K562 (cell line): ENCODE data around the gene SLC13A3. TPM values are rescaled to one million over a fixed set of nuclear protein-coding genes. Genes with fewer than 3 reads are reported as not detected.

Source experiments
- ARHGAP35 ChIP-seq: fragments of 450-650 bp; IDR thresholded peaks from 2 replicates; pipeline ENCODE4 v1.6.1; 2018; ENCODE audit not compliant: partially characterized antibody
- BRF1 ChIP-seq: IDR thresholded peaks from 3 replicates; pipeline ENCODE4 v1.6.1; 2011; ENCODE audit warnings: borderline replicate concordance, mild to moderate bottlenecking; ENCODE audit not compliant: insufficient read length; ENCODE audit errors: extremely low read depth
- DDX20 ChIP-seq: fragments of 450-650 bp; IDR thresholded peaks from 2 replicates; pipeline ENCODE4 v1.6.1; 2016; ENCODE audit warnings: missing genetic modification characterization, low read depth, mild to moderate bottlenecking, missing compliant biosample characterization, moderate library complexity
- ELF1 ChIP-seq: fragments of 200-800 bp; sonication (Bioruptor generic); IDR thresholded peaks from 2 replicates; pipeline ENCODE4 v1.6.1; 2016; ENCODE audit warnings: missing genetic modification characterization, missing compliant biosample characterization
- GABPA ChIP-seq: fragments of 200-800 bp; sonication (Bioruptor generic); conservative IDR thresholded peaks from 2 replicates; pipeline ENCODE4 v1.6.1; 2016; ENCODE audit warnings: low read depth, missing genetic modification characterization, missing compliant biosample characterization
- MBD2 ChIP-seq: sonication (generic); IDR thresholded peaks from 2 replicates; pipeline ENCODE4 v1.6.1; 2016; ENCODE audit warnings: low read depth, borderline replicate concordance
- PHF20 ChIP-seq: fragments of 450-650 bp; IDR thresholded peaks from 2 replicates; pipeline ENCODE4 v1.6.1; 2018; ENCODE audit not compliant: partially characterized antibody
- POLR2G ChIP-seq: fragments of 200-400 bp; formaldehyde crosslinking; IDR thresholded peaks from 2 replicates; pipeline ENCODE4 v1.6.1; 2017; ENCODE audit warnings: low read depth, mild to moderate bottlenecking, antibody characterized with exemption, low read length, moderate library complexity
- polyA plus RNA-seq, 8 experiments: library from polyadenylated mRNA; depleted of rRNA in 4 of 8; stranded (reverse) in 5 of 8; unstranded in 3 of 8; fragments of >200 nt; fragmentation: Nextera tagmentation in 2 of 8; fragmentation: Illumina TruSeq in 1 of 8; extraction: Ambion mirVana in 2 of 8; extraction: Trizol in 1 of 8; gene quantifications; 2 replicates each; pipeline versions ENCODE4 v1.2.1 to v1.2.3, GENCODE V29; 2011 to 2014; ENCODE audit warnings: inconsistent platforms in 1 of 8, missing spikeins in 1 of 8
- total RNA-seq, 7 experiments: library from RNA; depleted of rRNA in 6 of 7; stranded (reverse); fragments of >200 nt in 6 of 7; fragmentation: Illumina TruSeq in 2 of 7; extraction: Trizol in 2 of 7; gene quantifications; 2 replicates each; pipeline versions ENCODE4 v1.2.1 to v1.2.3, GENCODE V29; 2011 to 2021; ENCODE audit warnings: low replicate concordance in 1 of 7
- TF ChIP-seq, protein P1 (sequence below), 2 experiments: fragments of 450-650 bp in 1 of 2; sonication (generic) in 1 of 2; formaldehyde crosslinking in 1 of 2; IDR thresholded peaks; 2 replicates each; pipeline versions ENCODE4 v1.7.1 to v1.9.0; 2016 to 2022; ENCODE audit warnings: inconsistent platforms in 1 of 2, mild to moderate bottlenecking in 1 of 2, missing genetic modification reagents in 1 of 2
- TF ChIP-seq, protein P2 (sequence below): fragments of 450-650 bp; formaldehyde crosslinking; IDR thresholded peaks from 2 replicates; pipeline ENCODE4 v1.4.0; 2022; ENCODE audit warnings: missing genetic modification characterization
- TF ChIP-seq, protein P3 (sequence below), 3 experiments: fragments of 200-800 bp in 1 of 3; fragments of 250-450 bp in 1 of 3; fragments of 450-650 bp in 1 of 3; sonication (Bioruptor Pico) in 1 of 3; sonication (Bioruptor generic) in 1 of 3; formaldehyde crosslinking in 1 of 3; IDR thresholded peaks; 2 replicates each; pipeline versions ENCODE4 v1.6.1 to v1.8.0; 2016 to 2022; ENCODE audit warnings: mild to moderate bottlenecking in 2 of 3, missing genetic modification characterization in 2 of 3, missing compliant biosample characterization in 1 of 3, moderate library complexity in 1 of 3

Gene SLC13A3
- total and polyA plus RNA-seq, 9 of the 15 experiments (the other 6 are each of a cell fraction or from before 2014, with no cell fraction given): 5.5 to 16.4 (median 8.5) TPM

DNA sequence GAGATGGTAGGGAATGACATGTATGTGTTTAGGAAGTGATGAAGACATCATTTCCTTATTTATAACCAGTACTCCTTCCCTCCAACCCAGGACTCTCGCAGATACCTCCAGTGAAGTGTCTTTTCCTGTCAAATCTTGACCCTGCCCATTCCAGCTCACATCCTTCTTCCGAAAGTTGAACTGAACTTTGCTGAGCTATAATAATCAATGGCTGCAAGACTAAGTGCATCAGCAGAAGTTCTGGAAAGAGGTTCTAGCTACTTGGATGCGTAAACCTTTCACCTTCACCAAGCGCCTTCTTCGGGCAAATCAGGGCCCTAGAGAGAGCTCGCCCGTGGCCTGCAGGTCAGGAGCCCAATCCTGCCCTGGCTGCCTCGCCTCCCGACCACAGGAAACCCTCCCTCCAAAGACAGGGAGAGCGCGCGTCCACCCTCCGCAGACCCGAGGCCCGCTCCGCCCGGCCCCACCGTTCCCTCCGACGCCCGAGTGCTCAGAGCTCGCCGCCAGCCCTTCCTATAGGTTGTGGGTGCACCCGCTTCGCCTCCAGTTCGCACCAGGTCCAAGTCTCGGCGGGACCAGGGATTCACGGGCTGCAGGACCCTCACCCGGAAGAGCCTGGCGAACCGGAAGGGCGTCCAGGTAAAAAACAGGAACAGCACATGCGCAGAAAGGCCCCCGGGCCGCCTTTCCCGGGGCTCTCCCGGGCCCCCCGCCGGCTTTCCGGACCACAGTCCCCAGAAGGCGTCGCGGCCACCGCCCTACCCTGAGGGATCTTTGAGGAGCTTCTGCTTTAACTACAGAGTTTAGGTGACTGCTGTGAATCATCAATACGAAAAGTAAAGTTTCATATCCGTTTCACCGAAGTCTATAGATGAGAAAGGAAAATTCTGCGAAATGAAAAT lies 138.1 kb downstream of the SLC13A3 start, which contains the start of gene ZNF334 (continued):
- TF ChIP-seq, protein P1, sequence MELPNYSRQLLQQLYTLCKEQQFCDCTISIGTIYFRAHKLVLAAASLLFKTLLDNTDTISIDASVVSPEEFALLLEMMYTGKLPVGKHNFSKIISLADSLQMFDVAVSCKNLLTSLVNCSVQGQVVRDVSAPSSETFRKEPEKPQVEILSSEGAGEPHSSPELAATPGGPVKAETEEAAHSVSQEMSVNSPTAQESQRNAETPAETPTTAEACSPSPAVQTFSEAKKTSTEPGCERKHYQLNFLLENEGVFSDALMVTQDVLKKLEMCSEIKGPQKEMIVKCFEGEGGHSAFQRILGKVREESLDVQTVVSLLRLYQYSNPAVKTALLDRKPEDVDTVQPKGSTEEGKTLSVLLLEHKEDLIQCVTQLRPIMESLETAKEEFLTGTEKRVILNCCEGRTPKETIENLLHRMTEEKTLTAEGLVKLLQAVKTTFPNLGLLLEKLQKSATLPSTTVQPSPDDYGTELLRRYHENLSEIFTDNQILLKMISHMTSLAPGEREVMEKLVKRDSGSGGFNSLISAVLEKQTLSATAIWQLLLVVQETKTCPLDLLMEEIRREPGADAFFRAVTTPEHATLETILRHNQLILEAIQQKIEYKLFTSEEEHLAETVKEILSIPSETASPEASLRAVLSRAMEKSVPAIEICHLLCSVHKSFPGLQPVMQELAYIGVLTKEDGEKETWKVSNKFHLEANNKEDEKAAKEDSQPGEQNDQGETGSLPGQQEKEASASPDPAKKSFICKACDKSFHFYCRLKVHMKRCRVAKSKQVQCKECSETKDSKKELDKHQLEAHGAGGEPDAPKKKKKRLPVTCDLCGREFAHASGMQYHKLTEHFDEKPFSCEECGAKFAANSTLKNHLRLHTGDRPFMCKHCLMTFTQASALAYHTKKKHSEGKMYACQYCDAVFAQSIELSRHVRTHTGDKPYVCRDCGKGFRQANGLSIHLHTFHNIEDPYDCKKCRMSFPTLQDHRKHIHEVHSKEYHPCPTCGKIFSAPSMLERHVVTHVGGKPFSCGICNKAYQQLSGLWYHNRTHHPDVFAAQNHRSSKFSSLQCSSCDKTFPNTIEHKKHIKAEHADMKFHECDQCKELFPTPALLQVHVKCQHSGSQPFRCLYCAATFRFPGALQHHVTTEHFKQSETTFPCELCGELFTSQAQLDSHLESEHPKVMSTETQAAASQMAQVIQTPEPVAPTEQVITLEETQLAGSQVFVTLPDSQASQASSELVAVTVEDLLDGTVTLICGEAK (IDR thresholded peaks at IDR 0.05): peak; percentile 78
- TF ChIP-seq, protein P1 (CRISPR knock-in tag; IDR thresholded peaks at IDR 0.05): no peak
- TF ChIP-seq BRF1: no peak
- peak; percentile 62 for TF ChIP-seq PHF20
- peak; percentile 63 for TF ChIP-seq GABPA
- peak; percentile 64 for TF ChIP-seq POLR2G
- TF ChIP-seq MBD2: no peak
- no peak for TF ChIP-seq ARHGAP35
- TF ChIP-seq, protein P2, sequence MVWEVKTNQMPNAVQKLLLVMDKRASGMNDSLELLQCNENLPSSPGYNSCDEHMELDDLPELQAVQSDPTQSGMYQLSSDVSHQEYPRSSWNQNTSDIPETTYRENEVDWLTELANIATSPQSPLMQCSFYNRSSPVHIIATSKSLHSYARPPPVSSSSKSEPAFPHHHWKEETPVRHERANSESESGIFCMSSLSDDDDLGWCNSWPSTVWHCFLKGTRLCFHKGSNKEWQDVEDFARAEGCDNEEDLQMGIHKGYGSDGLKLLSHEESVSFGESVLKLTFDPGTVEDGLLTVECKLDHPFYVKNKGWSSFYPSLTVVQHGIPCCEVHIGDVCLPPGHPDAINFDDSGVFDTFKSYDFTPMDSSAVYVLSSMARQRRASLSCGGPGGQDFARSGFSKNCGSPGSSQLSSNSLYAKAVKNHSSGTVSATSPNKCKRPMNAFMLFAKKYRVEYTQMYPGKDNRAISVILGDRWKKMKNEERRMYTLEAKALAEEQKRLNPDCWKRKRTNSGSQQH (CRISPR knock-in tag): no peak
- no peak for TF ChIP-seq DDX20 (tag)
- peak; percentile 74 for TF ChIP-seq ELF1 (tag)
- TF ChIP-seq, protein P3, sequence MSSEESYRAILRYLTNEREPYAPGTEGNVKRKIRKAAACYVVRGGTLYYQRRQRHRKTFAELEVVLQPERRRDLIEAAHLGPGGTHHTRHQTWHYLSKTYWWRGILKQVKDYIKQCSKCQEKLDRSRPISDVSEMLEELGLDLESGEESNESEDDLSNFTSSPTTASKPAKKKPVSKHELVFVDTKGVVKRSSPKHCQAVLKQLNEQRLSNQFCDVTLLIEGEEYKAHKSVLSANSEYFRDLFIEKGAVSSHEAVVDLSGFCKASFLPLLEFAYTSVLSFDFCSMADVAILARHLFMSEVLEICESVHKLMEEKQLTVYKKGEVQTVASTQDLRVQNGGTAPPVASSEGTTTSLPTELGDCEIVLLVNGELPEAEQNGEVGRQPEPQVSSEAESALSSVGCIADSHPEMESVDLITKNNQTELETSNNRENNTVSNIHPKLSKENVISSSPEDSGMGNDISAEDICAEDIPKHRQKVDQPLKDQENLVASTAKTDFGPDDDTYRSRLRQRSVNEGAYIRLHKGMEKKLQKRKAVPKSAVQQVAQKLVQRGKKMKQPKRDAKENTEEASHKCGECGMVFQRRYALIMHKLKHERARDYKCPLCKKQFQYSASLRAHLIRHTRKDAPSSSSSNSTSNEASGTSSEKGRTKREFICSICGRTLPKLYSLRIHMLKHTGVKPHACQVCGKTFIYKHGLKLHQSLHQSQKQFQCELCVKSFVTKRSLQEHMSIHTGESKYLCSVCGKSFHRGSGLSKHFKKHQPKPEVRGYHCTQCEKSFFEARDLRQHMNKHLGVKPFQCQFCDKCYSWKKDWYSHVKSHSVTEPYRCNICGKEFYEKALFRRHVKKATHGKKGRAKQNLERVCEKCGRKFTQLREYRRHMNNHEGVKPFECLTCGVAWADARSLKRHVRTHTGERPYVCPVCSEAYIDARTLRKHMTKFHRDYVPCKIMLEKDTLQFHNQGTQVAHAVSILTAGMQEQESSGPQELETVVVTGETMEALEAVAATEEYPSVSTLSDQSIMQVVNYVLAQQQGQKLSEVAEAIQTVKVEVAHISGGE (CRISPR knock-in tag; IDR thresholded peaks at IDR 0.05): 0 out of 6 replicates have a peak, but pooled peaks of 1 of the 3 experiments have one; percentile 44
